OCI-LY7 (cell line): ENCODE measurements around the gene UNC13A. TPM values are rescaled to one million over a fixed set of nuclear protein-coding genes. Genes with fewer than 3 reads are reported as not detected.

Experiments
- BruUV-seq: library from RNA; stranded (reverse); fragments of 400-500 nt; replicated peaks from 2 replicates; lab custom pipeline; 2021; lab: Mats Ljungman, UMichigan
- CTCF ChIA-PET: fragments of 300-600 bp; sonication (Branson Sonifier 250); formaldehyde crosslinking; loops from one replicate; lab custom pipeline; 2022; ENCODE audit warnings: antibody characterized with exemption; ENCODE audit not compliant: unreplicated experiment; lab: Charles Lee
- POLR2A ChIA-PET: fragments of 300-600 bp; sonication (Branson Sonifier 250); formaldehyde crosslinking; loops from one replicate; lab custom pipeline; 2022; ENCODE audit warnings: antibody characterized with exemption; lab: Charles Lee
- DNase-seq: peaks from one replicate; pipeline ENCODE4 v3.0.0-alpha.2; 2015; ENCODE audit warnings: low spot score
- H2AFZ ChIP-seq: fragments of 200-600 bp; sonication (generic), shearing (Covaris generic); 2 replicates; pipeline ENCODE4 v1.6.1; 2014; ENCODE audit warnings: mild to moderate bottlenecking, antibody characterized with exemption, low read length, moderate library complexity
- H3K27ac ChIP-seq: fragments of 200-600 bp; sonication (generic); 2 replicates; pipeline ENCODE4 v1.5.1; 2014; ENCODE audit warnings: mixed run types, low read depth, mild to moderate bottlenecking, moderate library complexity, low read length, inconsistent platforms; ENCODE audit not compliant: poor library complexity, severe bottlenecking
- H3K36me3 ChIP-seq: fragments of 200-600 bp; sonication (generic); 2 replicates; pipeline ENCODE4 v1.6.1; 2014; ENCODE audit warnings: mild to moderate bottlenecking, antibody characterized with exemption, low read length, moderate library complexity, mixed read lengths; ENCODE audit not compliant: insufficient read depth
- H3K4me1 ChIP-seq: fragments of 200-600 bp; sonication (generic); 2 replicates; pipeline ENCODE4 v1.5.1; 2014; ENCODE audit warnings: mild to moderate bottlenecking, low read length; ENCODE audit not compliant: insufficient read depth, poor library complexity, severe bottlenecking
- H3K4me2 ChIP-seq: fragments of 200-600 bp; sonication (generic); 2 replicates; pipeline ENCODE4 v1.6.1; 2014; ENCODE audit warnings: mild to moderate bottlenecking, low read length
- H3K4me3 ChIP-seq: fragments of 200-600 bp; sonication (generic); 2 replicates; pipeline ENCODE4 v1.5.1; 2014; ENCODE audit warnings: mild to moderate bottlenecking, low read depth, low read length; ENCODE audit not compliant: poor library complexity, severe bottlenecking
- H3K79me2 ChIP-seq: fragments of 200-600 bp; sonication (generic); 2 replicates; pipeline ENCODE4 v1.6.1; 2016; ENCODE audit warnings: low read depth, mild to moderate bottlenecking, low read length, moderate library complexity, mixed read lengths; ENCODE audit not compliant: insufficient read depth
- H3K9me2 ChIP-seq: fragments of 200-600 bp; sonication (generic); 2 replicates; pipeline ENCODE4 v1.6.1; 2016; ENCODE audit warnings: mild to moderate bottlenecking, low read length, mixed read lengths; ENCODE audit not compliant: insufficient read depth
- H3K9me3 ChIP-seq: fragments of 200-600 bp; sonication (generic); 2 replicates; pipeline ENCODE4 v1.6.1; 2014; ENCODE audit warnings: mild to moderate bottlenecking, mixed run types, low read length, mixed read lengths
- H4K20me1 ChIP-seq: fragments of 200-600 bp; sonication (generic); 2 replicates; pipeline ENCODE4 v1.6.1; 2014; ENCODE audit warnings: mild to moderate bottlenecking, antibody characterized with exemption, low read length, moderate library complexity, mixed read lengths; ENCODE audit not compliant: insufficient read depth
- CTCF ChIP-seq: fragments of 200-600 bp; sonication (generic); conservative IDR thresholded peaks from 2 replicates; pipeline ENCODE4 v1.5.1; 2014; ENCODE audit warnings: mild to moderate bottlenecking, antibody characterized with exemption, low read length, moderate library complexity, mixed read lengths
- EZH2phosphoT487 ChIP-seq: fragments of 200-600 bp; sonication (generic); IDR thresholded peaks from 2 replicates; pipeline ENCODE4 v1.6.1; 2018; ENCODE audit warnings: low read depth, borderline replicate concordance, mild to moderate bottlenecking, mixed run types, antibody characterized with exemption, low read length, moderate library complexity, mixed read lengths
- intact Hi-C: fragments of 100-400 bp; cut with micrococcal nuclease; formaldehyde crosslinking; loops from one replicate; pipeline ENCODE4 v1.10.0; 2022; ENCODE audit not compliant: unreplicated experiment
- total RNA-seq, 2 experiments: library from RNA; depleted of rRNA in 1 of 2; stranded (reverse); fragments of >200 nt in 1 of 2; shearing (Covaris generic) in 1 of 2; gene quantifications; 2 replicates each; pipeline ENCODE4 v1.2.3, GENCODE V29; 2014 to 2022

UNC13A gene
- total RNA-seq, 2 experiments from 2014 or later: 0.72 to 0.92 TPM

GRCh38 chr19:17562561-17562960 lies 125.6 kb downstream of the UNC13A start:
- H3K79me2 ChIP-seq: peaks cover 6% of the 10 kb centered on the region; the same call in 1 of the 2 replicates

GRCh38 chr19:17562097-17562496 lies 126.1 kb downstream of the UNC13A start:
- H3K4me3 ChIP-seq: no peak overlapping the region
- ChIA-PET POLR2A (no interaction called here), CTCF (no interaction called here)
- DNase-seq: no peak
- no peak for TF ChIP-seq CTCF
- TF ChIP-seq EZH2phosphoT487: no peak
- peaks cover under 1% of the 10 kb centered on the region for H3K4me1 ChIP-seq
- peaks cover 74% of the 10 kb centered on the region for H3K36me3 ChIP-seq
- H2AFZ ChIP-seq: no peak overlapping the region
- no peaks in the 10 kb centered on the region for H3K9me2 ChIP-seq
- no peaks in the 10 kb centered on the region for H3K9me3 ChIP-seq
- peaks cover 10% of the 10 kb centered on the region for H3K79me2 ChIP-seq
- H3K4me2 ChIP-seq: no peak overlapping the region
- no TSS peak for BruUV-seq
- no peaks in the 10 kb centered on the region for H4K20me1 ChIP-seq
- intact Hi-C loops: no loop called here
- H3K27ac ChIP-seq: no peak overlapping the region

More at GRCh38 chr19:17562561-17562960, 125.6 kb downstream of the UNC13A start:
- Histone ChIP-seq H2AFZ (no peak overlapping the region), H3K4me2 (no peak overlapping the region), H3K4me3 (no peak overlapping the region), H3K36me3 (peaks cover 74% of the 10 kb centered on the region), H3K9me2 (no peaks in the 10 kb centered on the region), H4K20me1 (no peaks in the 10 kb centered on the region), H3K27ac (no peak overlapping the region), H3K9me3 (no peaks in the 10 kb centered on the region), H3K4me1 (no peaks in the 10 kb centered on the region)
- CTCF ChIA-PET: no interaction called here
- no peak for DNase-seq
- intact Hi-C loops: no loop called here
- POLR2A ChIA-PET: no interaction called here
- TF ChIP-seq EZH2phosphoT487 (no peak), CTCF (no peak)
- no TSS peak for BruUV-seq

GRCh38 chr19:17560205-17560595 lies 128.0 kb downstream of the UNC13A start:
- TF ChIP-seq EZH2phosphoT487 (no peak), CTCF (no peak)
- Histone ChIP-seq H3K4me1 (peaks cover 9% of the 10 kb centered on the region), H3K9me2 (no peaks in the 10 kb centered on the region), H4K20me1 (0 out of 2 replicates have a peak, but pooled peaks cover 4% of the 10 kb centered on the region), H3K79me2 (peaks cover 24% of the 10 kb centered on the region), H3K4me3 (no peak overlapping the region), H3K9me3 (no peaks in the 10 kb centered on the region), H2AFZ (no peak overlapping the region), H3K27ac (no peak overlapping the region), H3K4me2 (no peak overlapping the region), H3K36me3 (peaks cover 68% of the 10 kb centered on the region)
- DNase-seq: no peak
- BruUV-seq: no TSS peak
- ChIA-PET CTCF (interaction anchor here (0.6 kb wide), 1 partner anchor 162 kb away, joined by 3 read pairs; no protein-coding TSS in a partner anchor), POLR2A (interaction anchor here (0.6 kb wide), 2 partner anchors 10 to 33 kb away, joined by 3 to 6 read pairs; no protein-coding TSS in a partner anchor)
- intact Hi-C loops: no loop called here
